Lower lobe of right lung (tissue), 2 donors: ENCODE data around the gene ETV6. TPM values are rescaled to one million over a fixed set of nuclear protein-coding genes. Genes with fewer than 3 reads are reported as not detected.
A peak's percentile ranks its signal among the peaks of the same experiment; 100 is the strongest.

Source experiments
- ATAC-seq, 2 donors: fragments of 200-7000 bp; cut with Tn5 transposase; one replicate each; pipeline ENCODE4 v1.9.1; 2020 to 2022; ENCODE audit warnings: mild to moderate bottlenecking in 2 of 2, moderate library complexity in 2 of 2
- DNase-seq: peaks from one replicate; pipeline ENCODE4 v3.0.0-alpha.2; 2020
- H3K27ac ChIP-seq: fragments of 200-600 bp; one replicate; pipeline ENCODE4 v1.8.0; 2022
- H3K27me3 ChIP-seq: fragments of 200-600 bp; one replicate; pipeline ENCODE4 v1.8.0; 2022; ENCODE audit warnings: low read depth
- H3K36me3 ChIP-seq: fragments of 200-600 bp; one replicate; pipeline ENCODE4 v1.8.0; 2022; ENCODE audit warnings: mild to moderate bottlenecking
- H3K4me1 ChIP-seq: fragments of 200-600 bp; one replicate; pipeline ENCODE4 v1.8.0; 2022
- H3K4me3 ChIP-seq: fragments of 200-600 bp; one replicate; pipeline ENCODE4 v1.8.0; 2022; ENCODE audit warnings: mild to moderate bottlenecking
- H3K9me3 ChIP-seq: fragments of 200-600 bp; one replicate; pipeline ENCODE4 v1.8.0; 2022
- CTCF ChIP-seq: fragments of 200-600 bp; IDR thresholded peaks from one replicate; pipeline ENCODE4 v1.8.0; 2022; ENCODE audit warnings: antibody characterized with exemption, mild to moderate bottlenecking
- intact Hi-C: fragments of 100-400 bp; cut with DNase I; formaldehyde crosslinking; loops from one replicate; pipeline ENCODE4 v1.11.0; 2022
- total RNA-seq: library from RNA; stranded (reverse); fragmentation: NEBNext Ultra II Directional; extraction: Animal tissue kit (Norgen Biotek cat#: 25700); gene quantifications from one replicate; pipeline ENCODE4 v1.2.1, GENCODE V29; 2021
- donor health status: DM: no; HTN: yes; CAD: no; lungs with severe emphysema.

ETV6 gene
- total RNA-seq, 1 donor from 2014 or later = 48.4 TPM

- DNase-seq (no peak), ATAC-seq (no peak)
- peaks cover 78% of the 10 kb centered on the region for H3K4me1 ChIP-seq
These were observed 187.9 kb downstream of the ETV6 start for GRCh38 chr12:11837216-11837934.

GRCh38 chr12:11838403-11838802, 188.9 kb downstream of the ETV6 start:
- Histone ChIP-seq H3K9me3 (no peaks in the 10 kb centered on the region), H3K36me3 (peaks cover 7% of the 10 kb centered on the region), H3K27ac (peak overlapping the region; percentile 78), H3K27me3 (no peaks in the 10 kb centered on the region), H3K4me3 (no peak overlapping the region), H3K4me1 (peaks cover 76% of the 10 kb centered on the region)
- intact Hi-C loops = no loop called here
- no peak for TF ChIP-seq CTCF
- ATAC-seq (peak in 1 of 2 donors; percentile 2), DNase-seq (no peak)

More at GRCh38 chr12:11837216-11837934, 187.9 kb downstream of the ETV6 start:
- Histone ChIP-seq H3K27me3 (no peaks in the 10 kb centered on the region), H3K9me3 (no peaks in the 10 kb centered on the region), H3K4me3 (no peak overlapping the region), H3K27ac (peak overlapping the region; percentile 32), H3K36me3 (no peaks in the 10 kb centered on the region)
- intact Hi-C loops = no loop called here
- TF ChIP-seq CTCF = no peak

- Histone ChIP-seq H3K36me3 (peaks cover 11% of the 10 kb centered on the region), H3K27ac (peak overlapping the region; percentile 78), H3K9me3 (no peaks in the 10 kb centered on the region), H3K27me3 (no peaks in the 10 kb centered on the region), H3K4me3 (no peak overlapping the region), H3K4me1 (peaks cover 69% of the 10 kb centered on the region)
- DNase-seq = no peak
- intact Hi-C loops = no loop called here
- ATAC-seq = peak; percentile 57 to 76
- no peak for TF ChIP-seq CTCF
These were observed 189.7 kb downstream of the ETV6 start for GRCh38 chr12:11839091-11839641.

- intact Hi-C loops = no loop called here
- Histone ChIP-seq H3K9me3 (no peaks in the 10 kb centered on the region), H3K4me3 (no peak overlapping the region), H3K4me1 (peaks cover 57% of the 10 kb centered on the region), H3K27me3 (no peaks in the 10 kb centered on the region), H3K27ac (peak overlapping the region; percentile 78), H3K36me3 (peaks cover 21% of the 10 kb centered on the region)
- ATAC-seq (no peak), DNase-seq (no peak)
- no peak for TF ChIP-seq CTCF
These were observed 190.9 kb downstream of the ETV6 start for GRCh38 chr12:11840366-11840765.

- Histone ChIP-seq H3K27me3 (no peaks in the 10 kb centered on the region), H3K9me3 (no peaks in the 10 kb centered on the region), H3K27ac (no peak overlapping the region), H3K36me3 (peaks cover 32% of the 10 kb centered on the region), H3K4me1 (peaks cover 4% of the 10 kb centered on the region), H3K4me3 (no peak overlapping the region)
- DNase-seq (no peak), ATAC-seq (no peak)
- intact Hi-C loops = no loop called here
- TF ChIP-seq CTCF = no peak
These were observed 197.0 kb downstream of the ETV6 start for GRCh38 chr12:11846488-11846887.
